CD1c-positive myeloid dendritic cell (primary cell): ENCODE measurements around the gene MARK1.
A peak's percentile ranks its signal among the peaks of the same experiment; 100 is the strongest.

Experiments used
- DNase-seq: peaks from one replicate; pipeline ENCODE4 v3.0.0-alpha.2; 2016; ENCODE audit errors: extremely low spot score

The MARK1 gene

DNA sequence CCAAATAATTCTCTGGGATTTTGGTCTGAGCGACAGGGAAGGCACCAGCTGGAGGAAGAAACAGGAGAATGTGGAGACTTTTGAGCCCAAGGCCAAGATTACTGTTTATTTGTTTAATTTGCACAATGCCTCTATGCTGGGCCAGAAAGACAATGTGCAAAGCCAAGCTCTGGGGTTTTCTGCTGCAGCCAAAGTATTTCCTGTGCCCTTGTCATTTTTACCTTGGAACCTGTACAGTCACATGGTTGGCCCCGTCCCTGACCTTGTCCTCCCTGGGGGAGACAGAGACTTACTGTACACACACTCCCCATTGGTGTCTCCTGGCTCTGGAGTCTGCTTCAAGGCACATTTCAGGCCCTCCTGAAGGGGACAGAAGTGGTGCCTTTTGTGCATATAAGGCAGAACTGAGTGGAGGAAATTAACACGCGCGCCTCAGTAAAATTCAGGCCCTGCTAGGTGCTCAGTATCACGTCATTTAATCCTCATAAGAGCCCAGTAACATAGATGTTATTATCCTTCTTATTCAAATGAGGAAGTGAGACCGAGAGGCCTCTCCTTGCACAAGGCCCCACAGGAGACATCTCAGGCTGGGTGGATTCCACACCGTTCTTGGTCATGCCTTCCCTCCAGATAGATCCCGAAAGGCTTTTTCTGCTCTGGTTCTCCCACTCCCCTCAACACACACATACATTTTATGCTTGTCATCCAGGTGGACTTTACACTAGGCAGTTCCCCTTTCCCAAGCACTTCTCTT, 183.3 kb downstream of the MARK1 start:
- peak; percentile 59 for DNase-seq
